HepG2 (cell line): Measurements from ENCODE around the gene PLK5. TPM values are rescaled to one million over a fixed set of nuclear protein-coding genes. Genes with fewer than 3 reads are reported as not detected.
A peak's percentile ranks its signal among the peaks of the same experiment; 100 is the strongest.

Source experiments
- ADNP ChIP-seq: sonication (generic); formaldehyde crosslinking; IDR thresholded peaks from 2 replicates; pipeline ENCODE4 v1.4.0; 2020; ENCODE audit warnings: missing genetic modification reagents
- GZF1 ChIP-seq: sonication (generic); formaldehyde crosslinking; IDR thresholded peaks from 2 replicates; pipeline ENCODE4 v1.5.1; 2020; ENCODE audit warnings: mild to moderate bottlenecking, missing genetic modification reagents
- HIC2 ChIP-seq: sonication (generic); formaldehyde crosslinking; IDR thresholded peaks from 2 replicates; pipeline ENCODE4 v1.9.0; 2022; ENCODE audit warnings: low read depth, missing genetic modification reagents
- HINFP ChIP-seq: sonication (generic); formaldehyde crosslinking; IDR thresholded peaks from 2 replicates; pipeline ENCODE4 v1.4.0; 2020; ENCODE audit warnings: low read depth, mild to moderate bottlenecking, missing genetic modification reagents
- KLF11 ChIP-seq: IDR thresholded peaks from 2 replicates; pipeline ENCODE4 v1.6.1; 2016; ENCODE audit warnings: missing compliant biosample characterization
- KLF16 ChIP-seq, 2 experiments: sonication (generic) in 1 of 2; formaldehyde crosslinking in 1 of 2; IDR thresholded peaks; 2 replicates each; pipeline versions ENCODE4 v1.6.1 to v1.8.0; 2016 to 2023; ENCODE audit warnings: missing genetic modification reagents in 2 of 2, missing compliant biosample characterization in 1 of 2
- MEIS1 ChIP-seq: sonication (generic); formaldehyde crosslinking; IDR thresholded peaks from 2 replicates; pipeline ENCODE4 v1.9.0; 2021; ENCODE audit warnings: mild to moderate bottlenecking, missing genetic modification reagents, moderate library complexity, borderline replicate concordance
- MLX ChIP-seq: IDR thresholded peaks from 2 replicates; pipeline ENCODE4 v1.6.1; 2016
- MYC ChIP-seq: sonication (generic); formaldehyde crosslinking; IDR thresholded peaks from 2 replicates; pipeline ENCODE4 v1.9.0; 2021; ENCODE audit warnings: missing genetic modification reagents, borderline replicate concordance
- NAIF1 ChIP-seq: sonication (generic); formaldehyde crosslinking; IDR thresholded peaks from 2 replicates; pipeline ENCODE4 v1.5.0; 2020; ENCODE audit warnings: mild to moderate bottlenecking, missing genetic modification reagents, borderline replicate concordance
- NFYC ChIP-seq: IDR thresholded peaks from 2 replicates; pipeline ENCODE4 v1.6.1; 2016; ENCODE audit warnings: missing genetic modification reagents, missing compliant biosample characterization
- POLR2G ChIP-seq: fragments of 200-400 bp; formaldehyde crosslinking; IDR thresholded peaks from 2 replicates; pipeline ENCODE4 v1.6.1; 2018; ENCODE audit warnings: mild to moderate bottlenecking, low read depth, low read length, moderate library complexity
- RORA ChIP-seq: sonication (generic); formaldehyde crosslinking; IDR thresholded peaks from 2 replicates; pipeline ENCODE4 v1.5.0; 2020; ENCODE audit warnings: mild to moderate bottlenecking, missing genetic modification reagents, moderate library complexity
- ZBTB10 ChIP-seq: sonication (generic); formaldehyde crosslinking; IDR thresholded peaks from 2 replicates; pipeline ENCODE4 v1.4.0; 2020; ENCODE audit warnings: missing genetic modification reagents, borderline replicate concordance
- ZFP90 ChIP-seq: sonication (generic); formaldehyde crosslinking; IDR thresholded peaks from 2 replicates; pipeline ENCODE4 v1.8.0; 2022; ENCODE audit warnings: missing genetic modification reagents, mild to moderate bottlenecking, inconsistent platforms, borderline replicate concordance
- ZNF205 ChIP-seq: IDR thresholded peaks from 2 replicates; pipeline ENCODE4 v1.6.1; 2018; ENCODE audit warnings: missing biosample characterization, missing genetic modification reagents
- ZNF263 ChIP-seq: sonication (generic); formaldehyde crosslinking; IDR thresholded peaks from 2 replicates; pipeline ENCODE4 v1.4.0; 2020; ENCODE audit warnings: missing genetic modification reagents
- ZNF501 ChIP-seq: sonication (generic); formaldehyde crosslinking; IDR thresholded peaks from 2 replicates; pipeline ENCODE4 v1.5.1; 2020; ENCODE audit warnings: mild to moderate bottlenecking, moderate library complexity, missing genetic modification reagents
- ZNF558 ChIP-seq: sonication (generic); formaldehyde crosslinking; IDR thresholded peaks from 2 replicates; pipeline ENCODE4 v1.9.0; 2022; ENCODE audit warnings: mild to moderate bottlenecking, missing genetic modification reagents, borderline replicate concordance
- ZNF639 ChIP-seq: conservative IDR thresholded peaks from 2 replicates; pipeline ENCODE4 v1.6.1; 2018; ENCODE audit warnings: missing genetic modification reagents
- ZSCAN30 ChIP-seq: sonication (generic); formaldehyde crosslinking; IDR thresholded peaks from 2 replicates; pipeline ENCODE4 v1.5.0; 2020; ENCODE audit warnings: mild to moderate bottlenecking, missing genetic modification reagents
- polyA plus RNA-seq, 8 experiments: library from polyadenylated mRNA; depleted of rRNA in 3 of 8; stranded (reverse) in 7 of 8; unstranded in 1 of 8; fragments of >200 nt; fragmentation: Illumina TruSeq in 4 of 8; extraction: Trizol in 4 of 8; gene quantifications; 2 replicates each; pipeline versions ENCODE4 v1.2.1 to v1.2.3, GENCODE V29; 2011 to 2016; ENCODE audit warnings: low read depth in 4 of 8, missing spikeins in 1 of 8, mixed read lengths in 1 of 8; ENCODE audit not compliant: insufficient read depth in 1 of 8
- total RNA-seq, 5 experiments: library from RNA; depleted of rRNA; stranded (reverse); fragments of >200 nt; fragmentation: Illumina TruSeq; extraction: Trizol; gene quantifications; 2 replicates each; pipeline ENCODE4 v1.2.3, GENCODE V29; 2016; ENCODE audit warnings: low read depth in 1 of 5

The PLK5 gene
- total and polyA plus RNA-seq, 2 of the 13 experiments (the other 11 are each of a cell fraction or from before 2014, with no cell fraction given), result not detected

- peak; percentile 76; the same call in 1 of the 2 replicates for TF ChIP-seq NAIF1 (CRISPR knock-in tag)
- TF ChIP-seq ZBTB10, result no peak
- TF ChIP-seq KLF11 (CRISPR knock-in tag), result peak; percentile 57; the same call in 1 of the 2 replicates
- peak; percentile 14; the same call in 1 of the 2 replicates for TF ChIP-seq ZFP90
- TF ChIP-seq KLF16 (CRISPR knock-in tag; IDR thresholded peaks at IDR 0.05), result peak in 1 of 2 experiments; percentile 53; a peak in 1 of 4 replicates
- peak; percentile 25; the same call in 1 of the 2 replicates for TF ChIP-seq HIC2 (CRISPR knock-in tag)
- no peak for TF ChIP-seq HINFP
- peak; percentile 22; the same call in 1 of the 2 replicates for TF ChIP-seq ZNF205 (CRISPR knock-in tag)
- peak; percentile 84 for TF ChIP-seq ZNF501 (CRISPR knock-in tag)
- 0 out of 2 replicates have a peak, but pooled peaks have one; percentile 19 for TF ChIP-seq NFYC (CRISPR knock-in tag)
- TF ChIP-seq ZNF558 (CRISPR knock-in tag), result peak; percentile 19; the same call in 1 of the 2 replicates
- TF ChIP-seq MYC (CRISPR knock-in tag), result peak; percentile 75
- TF ChIP-seq MLX (CRISPR knock-in tag), result peak; percentile 14; the same call in 1 of the 2 replicates
- TF ChIP-seq ZNF263 (CRISPR knock-in tag), result peak; percentile 87
- peak; percentile 86 for TF ChIP-seq POLR2G
- 0 out of 2 replicates have a peak, but pooled peaks have one; percentile 32 for TF ChIP-seq GZF1
- TF ChIP-seq ADNP, result peak; percentile 92
- TF ChIP-seq RORA, result no peak
- TF ChIP-seq ZSCAN30 (CRISPR knock-in tag), result peak; percentile 96
- TF ChIP-seq ZNF639 (CRISPR knock-in tag), result peak; percentile 70; the same call in 1 of the 2 replicates
- no peak for TF ChIP-seq MEIS1
Measured at GRCh38 chr19:1478934-1479707, 44.8 kb upstream of the PLK5 start, which contains the start of gene C19orf25 (continued).
